Mucosa of rectum (tissue), 2 donors: Measurements from ENCODE around the gene ABRAXAS1.
"Not testable (repeated sequence)": the region's sequence is repeated elsewhere in the genome, so short reads cannot be mapped to it uniquely, and the experiment has no call there.

ENCODE experiments used
- H3K27ac ChIP-seq, 2 donors: one replicate each; pipeline ENCODE4 v1.7.0; 2013; ENCODE audit warnings: inconsistent platforms in 2 of 2, low read depth in 2 of 2, low read length in 2 of 2
- H3K27me3 ChIP-seq, 2 donors: one replicate each; pipeline ENCODE4 v1.7.0; 2013; ENCODE audit warnings: low read length in 2 of 2; ENCODE audit not compliant: control insufficient read depth in 2 of 2, insufficient read depth in 2 of 2
- H3K36me3 ChIP-seq, 2 donors: one replicate each; pipeline ENCODE4 v1.7.0; 2013; ENCODE audit warnings: low read length in 2 of 2; ENCODE audit not compliant: control insufficient read depth in 2 of 2, insufficient read depth in 2 of 2
- H3K4me1 ChIP-seq, 2 donors: one replicate each; pipeline ENCODE4 v1.7.0; 2013; ENCODE audit warnings: low read length in 2 of 2, mild to moderate bottlenecking in 1 of 2; ENCODE audit not compliant: control insufficient read depth in 2 of 2, insufficient read depth in 2 of 2
- H3K4me3 ChIP-seq, 2 donors: one replicate each; pipeline ENCODE4 v1.7.0; 2013; ENCODE audit warnings: low read length in 2 of 2
- H3K9ac ChIP-seq, 2 donors: one replicate each; pipeline ENCODE4 v1.7.0; 2013; ENCODE audit warnings: low read length in 2 of 2, low read depth in 1 of 2, mild to moderate bottlenecking in 1 of 2
- H3K9me3 ChIP-seq, 2 donors: one replicate each; pipeline ENCODE4 v1.7.0; 2013; ENCODE audit warnings: low read length in 2 of 2; ENCODE audit not compliant: control insufficient read depth in 2 of 2
- donor health status: healthy.
- donor health status: Normal muscosa, but diverticular disease.

ABRAXAS1 gene

GRCh38 chr4:83484500-83485461, at the start of gene ABRAXAS1:
Gene ABRAXAS1 (minus strand): TSS chr4:83485100. CDS start chr4:83485072, 28 bp downstream.
- Histone ChIP-seq H3K36me3 (no peaks in the 10 kb centered on the region), H3K4me3 (peak within 1 kb of the TSS; percentile 82 to 95), H3K4me1 (peaks cover 7 to 9% of the 10 kb centered on the region in 2 donors), H3K27ac (peak within 1 kb of the TSS; percentile 89 to 94), H3K9me3 (no peaks in the 10 kb centered on the region), H3K9ac (peak within 1 kb of the TSS; percentile 60 to 77), H3K27me3 (no peaks in the 10 kb centered on the region)

GRCh38 chr4:83527671-83528070, 42.8 kb upstream of the ABRAXAS1 start:
- Histone ChIP-seq H3K4me1 (no peaks in the 10 kb centered on the region), H3K9ac (no peak overlapping the region), H3K27me3 (no peaks in the 10 kb centered on the region), H3K27ac (no peak overlapping the region), H3K9me3 (peaks cover 0 to 2% of the 10 kb centered on the region in 2 donors), H3K4me3 (no peak overlapping the region), H3K36me3 (no peaks in the 10 kb centered on the region)

- Histone ChIP-seq H3K9me3 (no peaks in the 10 kb centered on the region), H3K36me3 (no peaks in the 10 kb centered on the region), H3K4me1 (no peaks in the 10 kb centered on the region), H3K4me3 (no peak overlapping the region), H3K27me3 (no peaks in the 10 kb centered on the region), H3K9ac (no peak overlapping the region), H3K27ac (no peak overlapping the region)
Measured at GRCh38 chr4:83522239-83522638, 37.3 kb upstream of the ABRAXAS1 start.

GRCh38 chr4:83516042-83516772, 31.3 kb upstream of the ABRAXAS1 start:
- Histone ChIP-seq H3K4me3 (no peak overlapping the region), H3K27ac (no peak overlapping the region), H3K9ac (no peak overlapping the region), H3K9me3 (no peaks in the 10 kb centered on the region), H3K4me1 (no peaks in the 10 kb centered on the region), H3K27me3 (no peaks in the 10 kb centered on the region), H3K36me3 (no peaks in the 10 kb centered on the region)

GRCh38 chr4:83510442-83510841, 25.5 kb upstream of the ABRAXAS1 start:
- no peaks in the 10 kb centered on the region for H3K4me1 ChIP-seq
- no peak overlapping the region for H3K4me3 ChIP-seq
- no peaks in the 10 kb centered on the region for H3K36me3 ChIP-seq

GRCh38 chr4:83509156-83509585, 24.3 kb upstream of the ABRAXAS1 start:
- not testable (repeated sequence) for H3K36me3 ChIP-seq, H3K9me3 ChIP-seq, H3K27ac ChIP-seq, H3K9ac ChIP-seq, H3K27me3 ChIP-seq, H3K4me3 ChIP-seq, H3K4me1 ChIP-seq

More at GRCh38 chr4:83510442-83510841, 25.5 kb upstream of the ABRAXAS1 start:
- Histone ChIP-seq H3K9me3 (no peaks in the 10 kb centered on the region), H3K9ac (no peak overlapping the region), H3K27me3 (no peaks in the 10 kb centered on the region), H3K27ac (no peak overlapping the region)

GRCh38 chr4:83504996-83505395, 20.1 kb upstream of the ABRAXAS1 start:
- H3K9ac ChIP-seq: no peak overlapping the region
- no peak overlapping the region for H3K27ac ChIP-seq
- no peak overlapping the region for H3K4me3 ChIP-seq
- H3K36me3 ChIP-seq: no peaks in the 10 kb centered on the region
- no peaks in the 10 kb centered on the region for H3K4me1 ChIP-seq
- H3K9me3 ChIP-seq: no peaks in the 10 kb centered on the region
- no peaks in the 10 kb centered on the region for H3K27me3 ChIP-seq

GRCh38 chr4:83504503-83504902, 19.6 kb upstream of the ABRAXAS1 start:
- Histone ChIP-seq H3K27me3 (no peaks in the 10 kb centered on the region), H3K9ac (no peak overlapping the region), H3K36me3 (no peaks in the 10 kb centered on the region), H3K27ac (no peak overlapping the region), H3K9me3 (no peaks in the 10 kb centered on the region), H3K4me1 (no peaks in the 10 kb centered on the region), H3K4me3 (no peak overlapping the region)

- no peak overlapping the region for H3K4me3 ChIP-seq
- no peaks in the 10 kb centered on the region for H3K27me3 ChIP-seq
- no peaks in the 10 kb centered on the region for H3K9me3 ChIP-seq
- no peaks in the 10 kb centered on the region for H3K36me3 ChIP-seq
- H3K4me1 ChIP-seq: no peaks in the 10 kb centered on the region
- no peak overlapping the region for H3K27ac ChIP-seq
- H3K9ac ChIP-seq: no peak overlapping the region
Measured at GRCh38 chr4:83503974-83504373, 19.1 kb upstream of the ABRAXAS1 start.

GRCh38 chr4:83501671-83502070, 16.8 kb upstream of the ABRAXAS1 start:
- not testable (repeated sequence) for H3K9me3 ChIP-seq, H3K36me3 ChIP-seq

More at GRCh38 chr4:83501671-83502070, 16.8 kb upstream of the ABRAXAS1 start:
- H3K4me1 ChIP-seq, H3K4me3 ChIP-seq, H3K27ac ChIP-seq, H3K9ac ChIP-seq, H3K27me3 ChIP-seq: not testable (repeated sequence)
